ENCODE results near the gene ITGA2B.

GRCh38 chr17:44390250-44390870, 911 bp upstream of the ITGA2B start:
- TF ChIP-seq CTCF (IDR thresholded peaks at IDR 0.05) (no peak), POLR2A (IDR thresholded peaks at IDR 0.05) (no peak)
